GM12864 (cell line): ENCODE results near the gene ITPKC.
A peak's percentile ranks its signal among the peaks of the same experiment; 100 is the strongest.

Source experiments
- DNase-seq: peaks from one replicate; pipeline ENCODE4 v3.0.0-alpha.2; 2011; ENCODE audit warnings: low read depth
- H3K4me3 ChIP-seq: 2 replicates; pipeline ENCODE4 v1.5.1; 2011; ENCODE audit warnings: mild to moderate bottlenecking, low read depth, low read length, control low read depth
- TF ChIP-seq, protein P1 (sequence below): IDR thresholded peaks from 2 replicates; pipeline ENCODE4 v1.5.1; 2011; ENCODE audit warnings: low read depth, mild to moderate bottlenecking, moderate library complexity, low read length, control low read depth, inconsistent platforms; ENCODE audit errors: missing control alignments

ITPKC gene

DNA sequence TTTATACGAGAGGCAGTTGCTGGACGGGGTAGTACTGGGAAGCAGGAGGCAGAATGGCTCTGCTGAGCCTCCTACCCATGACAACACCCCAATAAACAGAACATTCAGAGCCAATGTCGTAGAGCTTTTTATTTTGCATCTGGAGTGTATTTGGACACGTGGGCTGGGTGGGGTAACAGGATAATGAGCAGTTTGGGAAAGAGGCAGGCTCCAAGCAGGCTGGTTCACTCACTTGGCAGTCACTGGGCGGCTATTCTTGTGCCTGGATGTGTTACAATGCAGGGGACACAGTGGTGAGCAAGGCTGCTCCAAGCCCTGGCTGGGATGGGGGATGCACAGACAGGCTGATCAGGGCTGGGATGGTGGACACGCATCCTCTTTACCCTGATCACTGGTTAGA lies 23.8 kb downstream of the ITPKC start:
- TF ChIP-seq, protein P1, sequence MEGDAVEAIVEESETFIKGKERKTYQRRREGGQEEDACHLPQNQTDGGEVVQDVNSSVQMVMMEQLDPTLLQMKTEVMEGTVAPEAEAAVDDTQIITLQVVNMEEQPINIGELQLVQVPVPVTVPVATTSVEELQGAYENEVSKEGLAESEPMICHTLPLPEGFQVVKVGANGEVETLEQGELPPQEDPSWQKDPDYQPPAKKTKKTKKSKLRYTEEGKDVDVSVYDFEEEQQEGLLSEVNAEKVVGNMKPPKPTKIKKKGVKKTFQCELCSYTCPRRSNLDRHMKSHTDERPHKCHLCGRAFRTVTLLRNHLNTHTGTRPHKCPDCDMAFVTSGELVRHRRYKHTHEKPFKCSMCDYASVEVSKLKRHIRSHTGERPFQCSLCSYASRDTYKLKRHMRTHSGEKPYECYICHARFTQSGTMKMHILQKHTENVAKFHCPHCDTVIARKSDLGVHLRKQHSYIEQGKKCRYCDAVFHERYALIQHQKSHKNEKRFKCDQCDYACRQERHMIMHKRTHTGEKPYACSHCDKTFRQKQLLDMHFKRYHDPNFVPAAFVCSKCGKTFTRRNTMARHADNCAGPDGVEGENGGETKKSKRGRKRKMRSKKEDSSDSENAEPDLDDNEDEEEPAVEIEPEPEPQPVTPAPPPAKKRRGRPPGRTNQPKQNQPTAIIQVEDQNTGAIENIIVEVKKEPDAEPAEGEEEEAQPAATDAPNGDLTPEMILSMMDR = no peak
- no peak overlapping the region for H3K4me3 ChIP-seq
- DNase-seq = no peak

DNA sequence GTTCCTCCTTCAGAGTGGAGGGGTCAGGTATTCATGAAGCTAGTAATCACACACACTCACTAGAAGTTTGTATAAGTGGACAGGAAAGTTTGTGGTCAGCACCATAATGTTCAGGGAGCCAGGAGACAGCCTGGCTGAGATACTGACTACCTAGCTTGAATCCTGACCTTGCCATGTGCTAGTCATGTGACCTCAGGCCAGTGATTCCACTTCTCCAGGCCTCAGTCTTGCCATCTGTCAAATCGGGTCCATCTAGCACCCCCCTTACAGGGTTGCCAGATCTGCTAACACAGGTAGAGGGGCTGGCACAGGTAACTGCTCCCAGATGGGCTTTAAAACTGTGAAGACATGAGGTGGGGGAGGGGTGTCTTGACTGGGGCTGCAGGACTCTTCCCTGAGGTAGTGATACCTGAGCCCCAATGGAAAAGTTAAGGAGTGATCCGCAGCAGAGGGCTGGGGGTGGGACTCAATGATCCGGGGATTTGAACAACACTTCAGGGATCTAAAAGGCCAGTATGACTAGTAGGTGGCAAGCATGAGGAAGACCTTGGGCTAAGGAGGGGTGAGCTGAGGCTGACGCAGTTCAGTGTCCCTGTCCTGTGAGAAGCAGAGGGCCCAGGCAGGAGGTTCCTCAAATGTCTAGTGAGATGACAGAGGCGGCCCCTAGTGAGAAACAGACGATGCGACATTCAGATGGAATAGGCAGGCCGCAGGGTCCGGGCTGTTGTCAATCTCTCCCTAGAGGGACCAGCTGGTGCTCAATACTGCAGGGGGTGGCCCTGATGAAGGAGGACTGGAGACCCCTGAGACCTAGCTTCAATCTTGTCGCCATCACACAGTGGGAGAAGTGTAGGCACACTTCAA lies 24.8 kb downstream of the ITPKC start:
- no peak for DNase-seq
- TF ChIP-seq, protein P1 = no peak
- H3K4me3 ChIP-seq = no peak overlapping the region

DNA sequence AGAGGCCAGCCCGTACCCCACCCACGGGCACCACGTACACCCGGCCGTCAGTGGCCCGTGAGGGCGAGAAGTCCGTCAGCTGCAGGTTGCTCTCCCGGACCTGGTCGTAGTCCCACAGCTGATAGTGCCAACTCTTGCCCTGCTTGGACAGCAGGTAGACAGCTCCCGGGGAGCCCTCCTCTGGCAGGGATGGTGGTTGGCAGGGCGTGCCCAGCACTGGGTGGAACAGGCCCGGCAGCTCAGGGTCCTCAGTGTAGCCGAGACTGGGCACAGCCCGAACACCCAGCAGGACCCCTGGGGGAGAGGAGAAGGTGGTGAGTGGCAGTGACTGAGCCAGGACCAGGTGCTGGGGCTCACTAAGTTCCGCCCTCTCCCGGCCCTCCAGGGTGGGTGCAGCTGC lies 25.6 kb downstream of the ITPKC start:
- no peak overlapping the region for H3K4me3 ChIP-seq
- no peak for DNase-seq
- TF ChIP-seq, protein P1 = no peak

DNA sequence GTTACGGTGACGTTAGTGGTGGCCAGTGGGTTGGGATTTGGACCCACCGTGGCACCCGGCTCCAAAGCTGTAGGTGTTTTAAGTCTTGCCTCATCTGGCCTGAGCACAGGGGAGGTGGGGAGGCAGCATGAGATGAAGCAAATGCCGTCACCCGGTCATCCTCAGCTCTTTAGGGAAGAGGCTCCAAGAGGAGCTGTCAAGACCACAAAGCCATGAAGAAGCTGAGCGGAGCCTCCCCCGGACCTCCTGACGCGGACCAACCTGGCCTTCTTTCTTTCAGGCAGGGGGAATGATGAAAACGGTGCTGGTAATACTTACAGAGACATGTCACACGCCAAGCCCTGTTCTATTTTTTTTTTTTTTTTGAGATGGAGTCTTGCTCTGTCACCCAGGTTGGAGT lies 26.0 kb downstream of the ITPKC start:
- TF ChIP-seq, protein P1 = no peak
- no peak overlapping the region for H3K4me3 ChIP-seq

DNA sequence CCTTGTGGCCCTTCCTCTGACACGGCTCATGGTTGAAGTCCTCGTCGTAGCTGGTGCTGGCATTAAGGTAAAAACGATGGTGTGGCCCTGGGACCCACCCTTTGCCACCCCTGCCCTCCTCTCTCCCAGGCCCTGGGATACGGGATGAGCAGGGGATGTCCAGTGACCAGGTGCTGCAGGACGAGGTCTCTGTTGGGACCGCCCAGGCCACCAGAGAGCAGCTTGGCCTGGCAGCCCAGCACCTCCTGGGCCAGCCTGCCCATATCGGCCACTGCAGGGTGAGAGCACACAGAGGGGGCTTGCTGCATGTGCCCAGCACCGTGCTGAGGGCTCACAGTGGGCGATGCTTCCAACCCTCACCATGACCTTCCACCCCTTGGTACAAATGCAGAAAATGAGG lies 27.0 kb downstream of the ITPKC start:
- TF ChIP-seq, protein P1 = no peak
- no peak overlapping the region for H3K4me3 ChIP-seq
- no peak for DNase-seq

More for the DNA sequence above, 26.0 kb downstream of the ITPKC start:
- no peak for DNase-seq

DNA sequence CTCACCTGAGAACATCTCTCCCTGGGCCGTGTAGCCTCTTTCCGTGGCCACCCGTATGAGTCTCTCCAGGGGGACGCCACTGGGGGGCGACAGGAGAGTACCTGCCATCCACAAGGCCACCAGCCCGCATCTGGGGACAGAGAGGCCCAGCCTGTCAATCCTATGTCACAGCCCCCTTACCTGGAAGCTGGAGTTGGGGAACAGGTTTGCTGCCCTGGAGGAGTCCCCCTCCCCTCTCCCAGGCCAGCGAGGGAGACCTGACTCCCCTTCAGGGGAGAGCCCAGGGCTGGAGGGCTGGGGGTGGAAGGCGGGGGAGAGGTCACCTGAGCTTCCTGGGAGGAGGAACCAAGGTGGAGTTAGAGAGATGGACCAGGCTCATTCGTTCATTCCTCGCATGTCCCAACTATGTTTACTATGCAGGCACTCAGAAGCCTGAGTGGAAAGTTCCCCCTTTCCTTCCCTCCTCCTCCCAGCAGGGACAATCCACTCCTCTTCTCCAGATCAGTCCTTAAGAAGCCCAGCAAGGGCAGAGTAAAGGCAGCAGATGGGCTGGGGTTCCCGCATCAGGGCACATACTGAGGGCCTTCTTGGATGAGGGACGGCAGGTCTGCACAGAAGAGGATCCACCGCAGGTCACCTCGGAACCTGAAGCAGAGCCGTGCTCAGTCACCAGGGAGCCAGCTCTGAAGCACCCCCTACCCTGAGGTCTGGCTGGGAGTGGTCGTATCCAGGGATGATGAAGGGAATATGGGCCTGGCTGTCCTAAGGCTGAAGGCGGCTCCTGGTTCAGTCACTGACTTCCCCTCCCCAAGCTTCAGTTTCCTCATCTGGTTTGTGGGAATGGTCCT lies 27.9 kb downstream of the ITPKC start:
- TF ChIP-seq, protein P1 = peak; percentile 45
- DNase-seq = no peak
- no peak overlapping the region for H3K4me3 ChIP-seq
